HG02798 (cell line): Measurements from ENCODE around the gene IKBIP.
A peak's percentile ranks its signal among the peaks of the same experiment; 100 is the strongest.
"Not testable (repeated sequence)": the region's sequence is repeated elsewhere in the genome, so short reads cannot be mapped to it uniquely, and the experiment has no call there.

Experiments used
- ATAC-seq: cut with Tn5 transposase; IDR thresholded peaks from one replicate; pipeline ENCODE4 v1.9.1; 2021; ENCODE audit warnings: mild to moderate bottlenecking; ENCODE audit not compliant: unreplicated experiment, poor library complexity

IKBIP gene

DNA sequence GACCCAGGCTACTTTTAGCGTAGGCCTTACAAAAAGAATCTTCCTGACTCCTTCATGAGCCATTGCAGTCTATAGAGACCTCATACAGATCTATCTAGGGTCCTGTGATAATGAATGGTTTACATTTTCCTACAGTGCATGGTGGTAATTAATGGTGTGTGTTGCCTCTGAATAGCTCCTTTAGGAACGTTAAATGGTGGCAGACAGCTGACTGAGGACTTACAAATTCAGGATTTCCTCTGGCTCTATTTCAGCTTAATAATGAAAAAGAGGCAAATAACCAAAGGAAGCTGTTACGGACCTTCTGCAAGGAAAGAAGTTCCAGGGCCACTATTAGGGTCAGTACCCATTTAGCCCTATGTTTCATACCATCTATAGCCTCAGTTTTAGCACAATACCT, 5.1 kb downstream of the IKBIP start:
- no peak for ATAC-seq

DNA sequence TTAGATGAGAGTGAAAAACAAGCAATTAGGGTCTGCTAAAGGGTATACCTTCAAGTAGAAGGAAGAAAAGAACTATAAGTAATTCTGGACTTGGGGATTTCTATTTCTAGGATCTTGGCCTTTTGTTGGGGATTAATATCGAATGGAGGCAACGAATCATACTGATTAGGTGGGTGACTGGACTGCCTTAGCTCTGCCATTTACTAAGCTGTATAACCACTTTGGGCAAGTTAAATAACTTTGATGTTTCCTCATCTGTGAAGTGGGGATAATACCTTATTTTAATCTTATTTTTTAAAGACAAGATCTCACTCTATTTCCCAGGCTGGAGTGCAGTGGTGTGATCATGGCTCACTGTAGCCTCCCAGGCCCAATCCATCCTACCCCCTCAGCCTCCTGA, 6.6 kb downstream of the IKBIP start:
- no peak for ATAC-seq

DNA sequence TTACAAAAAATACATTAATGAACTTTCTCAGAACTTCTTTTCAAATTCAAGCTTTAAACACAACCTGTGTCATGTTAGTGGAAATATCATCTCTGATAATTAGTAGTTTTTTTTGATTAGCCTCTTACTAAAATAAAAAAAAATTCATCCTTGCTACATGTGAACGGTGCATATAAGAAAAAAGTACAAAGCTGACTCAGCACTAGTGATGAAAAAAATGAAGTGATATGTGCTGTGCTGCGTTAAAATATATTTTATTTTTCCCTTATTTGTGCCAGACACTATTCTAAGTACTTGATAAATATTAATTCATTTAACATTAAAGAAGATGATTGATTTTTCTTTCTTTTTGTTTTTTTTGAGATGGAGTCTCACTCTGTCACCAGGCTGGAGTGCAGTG, 7.5 kb downstream of the IKBIP start:
- ATAC-seq = no peak

DNA sequence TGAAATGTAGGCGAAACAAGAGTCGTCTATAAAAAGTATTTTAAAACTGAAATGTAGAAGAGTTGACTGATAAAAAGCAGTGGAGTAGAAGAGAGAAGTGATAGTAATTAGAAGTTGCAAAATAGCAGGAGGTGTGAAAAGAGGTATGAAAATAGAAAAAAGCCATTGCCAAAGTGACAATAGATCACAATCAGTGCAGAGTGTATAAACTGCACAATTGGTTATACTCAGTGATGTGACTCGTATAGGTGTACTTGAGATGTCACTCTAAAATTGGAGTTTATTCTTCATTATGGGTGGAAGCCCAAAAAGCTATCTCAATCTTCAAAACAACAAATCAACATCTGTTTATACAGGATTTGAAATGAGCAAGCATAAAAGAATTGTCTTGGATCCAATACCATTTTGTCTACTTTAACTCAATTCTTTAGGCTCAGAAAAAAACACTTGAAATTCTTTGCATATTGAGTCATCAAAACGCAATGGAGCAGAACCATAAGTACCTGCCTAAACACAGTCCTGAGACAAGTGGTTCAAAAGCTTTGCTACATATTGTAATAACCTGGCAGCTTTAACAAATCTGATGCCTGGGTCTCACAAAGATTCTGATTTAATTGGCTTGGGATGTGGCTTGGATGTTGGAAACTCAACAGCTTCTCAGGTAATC, 8.8 kb downstream of the IKBIP start:
- ATAC-seq = peak; percentile 86

DNA sequence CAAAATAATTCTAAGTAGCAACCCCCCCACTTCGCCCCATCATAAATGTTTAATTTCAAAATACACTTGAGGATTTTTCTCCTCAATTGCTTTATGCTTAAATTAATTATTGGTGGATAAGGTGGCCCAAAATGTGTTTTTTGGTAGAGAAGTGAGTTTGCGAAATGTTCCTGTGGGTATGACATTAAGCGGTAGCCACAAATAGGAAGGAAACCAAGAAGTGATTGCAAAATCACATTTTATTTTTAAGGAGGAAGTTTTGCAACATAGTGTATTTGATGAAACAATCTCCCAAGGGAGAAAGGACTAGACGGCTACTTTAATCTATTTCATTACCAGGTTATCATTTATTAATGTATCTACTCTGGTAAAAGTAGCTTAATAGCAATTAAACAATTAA, 25.6 kb downstream of the IKBIP start:
- ATAC-seq = no peak

DNA sequence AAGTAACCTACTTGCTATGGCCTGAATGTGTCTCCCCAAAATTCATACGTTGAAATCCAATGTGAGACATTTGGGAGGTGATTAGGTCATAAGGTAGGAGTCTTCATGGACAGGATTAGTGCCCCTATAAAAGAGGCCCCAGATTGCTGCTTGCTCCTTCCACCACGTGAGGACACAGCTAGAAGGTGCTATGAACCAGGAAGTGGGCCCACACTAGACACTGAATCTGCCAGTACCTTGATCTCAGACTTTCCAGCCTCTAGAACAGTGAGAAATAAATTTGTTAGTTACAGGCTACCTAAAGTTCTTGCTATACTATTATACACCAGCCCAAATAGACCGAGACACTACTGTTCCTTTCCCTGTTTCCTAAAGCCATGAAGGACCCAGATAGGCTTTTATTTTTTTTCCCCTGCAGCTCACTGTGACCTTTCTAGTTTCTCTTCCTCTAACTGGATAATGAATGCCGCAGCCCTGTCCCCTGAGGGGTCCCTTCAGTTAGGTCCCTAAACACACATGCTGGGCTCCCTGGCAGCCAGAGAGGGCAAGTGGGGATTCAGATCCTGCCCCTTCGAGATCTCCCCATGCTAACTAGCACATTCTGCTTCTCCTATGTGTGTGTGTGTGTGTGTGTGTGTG, 31.8 kb downstream of the IKBIP start:
- ATAC-seq = peak; percentile 89

DNA sequence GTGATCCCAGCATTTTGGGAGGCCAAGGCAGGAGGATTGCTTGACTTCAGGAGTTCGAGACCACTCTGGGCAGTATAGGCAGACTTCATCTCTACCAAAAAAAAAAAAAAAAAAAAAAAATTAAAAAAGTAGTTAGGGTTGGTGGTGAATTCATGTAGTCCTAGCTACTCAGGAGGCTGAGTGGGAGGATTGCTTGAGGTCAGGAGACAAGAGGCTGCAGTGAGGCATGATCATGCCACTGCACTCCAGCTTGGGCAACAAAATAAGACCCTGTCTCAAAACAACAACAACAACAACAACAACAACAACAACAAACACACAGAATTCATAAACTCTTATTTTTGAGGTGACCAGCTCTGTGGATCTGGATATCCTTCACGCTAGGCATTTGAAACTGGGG, 34.0 kb downstream of the IKBIP start:
- no peak for ATAC-seq

DNA sequence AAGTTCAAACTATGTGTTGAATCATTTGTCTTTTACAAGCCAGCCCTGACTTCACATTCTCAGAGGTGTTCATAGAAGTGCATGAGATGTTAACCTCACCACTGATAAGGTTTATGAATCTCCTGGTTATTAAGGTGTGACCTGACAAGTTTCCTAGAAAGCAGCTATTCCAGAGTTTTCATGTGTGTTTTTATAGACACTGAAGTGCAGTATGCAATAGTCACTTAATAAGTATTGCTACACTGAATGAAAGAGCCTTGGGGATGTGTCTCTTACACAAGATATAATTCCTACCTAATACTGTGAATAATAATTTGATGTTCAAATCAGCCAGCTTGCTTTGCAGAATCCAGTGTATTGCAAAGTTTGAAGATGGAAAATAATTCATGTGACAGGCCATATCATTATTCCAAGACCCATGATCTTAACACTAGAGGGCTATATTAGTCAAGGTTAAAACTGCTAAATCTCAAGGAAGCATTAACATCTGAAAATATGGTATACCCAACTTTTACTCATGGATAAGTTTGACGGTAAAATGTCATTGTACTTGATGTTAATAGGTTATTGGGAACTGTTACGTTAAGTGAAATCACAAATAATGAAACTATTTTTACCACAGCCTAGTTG, 38.1 kb downstream of the IKBIP start:
- no peak for ATAC-seq

DNA sequence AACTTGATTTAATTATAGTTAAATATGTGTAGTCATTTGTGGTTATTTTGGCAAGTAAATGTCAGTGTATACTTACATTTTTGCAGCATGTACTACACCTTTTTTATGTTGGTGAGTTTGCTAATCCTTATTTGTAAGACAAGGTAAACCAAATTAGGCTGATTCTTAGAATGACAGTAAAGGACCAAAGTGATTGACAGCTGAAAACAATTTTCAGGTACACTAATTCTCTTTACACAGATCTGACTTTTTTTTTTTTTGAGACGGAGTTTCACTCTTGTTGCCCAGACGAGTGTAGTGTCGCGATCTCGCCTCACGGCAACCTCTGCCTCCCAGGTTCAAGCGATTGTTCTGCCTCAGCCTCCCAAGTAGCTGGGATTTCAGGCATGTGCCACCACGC, 42.7 kb downstream of the IKBIP start:
- ATAC-seq = no peak

DNA sequence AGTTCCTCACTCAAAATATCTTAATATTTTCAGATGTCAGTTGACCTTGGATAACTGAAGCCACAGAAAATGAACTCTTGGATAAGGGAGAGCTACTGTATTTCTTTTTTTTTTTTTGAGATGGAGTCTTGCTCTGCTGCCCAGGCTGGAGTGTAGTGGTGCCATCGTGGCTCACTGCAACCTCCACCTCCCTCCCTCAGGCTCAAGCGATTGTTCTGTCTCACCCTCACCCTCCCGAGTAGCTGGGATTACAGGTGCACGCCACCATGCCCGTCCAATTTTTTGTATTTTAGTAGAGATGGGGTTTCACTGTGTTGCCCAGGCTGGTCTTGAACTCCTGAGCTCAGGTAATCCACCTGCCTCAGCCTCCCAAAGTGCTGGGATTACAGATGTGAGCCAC, 47.3 kb downstream of the IKBIP start:
- not testable (repeated sequence) for ATAC-seq

DNA sequence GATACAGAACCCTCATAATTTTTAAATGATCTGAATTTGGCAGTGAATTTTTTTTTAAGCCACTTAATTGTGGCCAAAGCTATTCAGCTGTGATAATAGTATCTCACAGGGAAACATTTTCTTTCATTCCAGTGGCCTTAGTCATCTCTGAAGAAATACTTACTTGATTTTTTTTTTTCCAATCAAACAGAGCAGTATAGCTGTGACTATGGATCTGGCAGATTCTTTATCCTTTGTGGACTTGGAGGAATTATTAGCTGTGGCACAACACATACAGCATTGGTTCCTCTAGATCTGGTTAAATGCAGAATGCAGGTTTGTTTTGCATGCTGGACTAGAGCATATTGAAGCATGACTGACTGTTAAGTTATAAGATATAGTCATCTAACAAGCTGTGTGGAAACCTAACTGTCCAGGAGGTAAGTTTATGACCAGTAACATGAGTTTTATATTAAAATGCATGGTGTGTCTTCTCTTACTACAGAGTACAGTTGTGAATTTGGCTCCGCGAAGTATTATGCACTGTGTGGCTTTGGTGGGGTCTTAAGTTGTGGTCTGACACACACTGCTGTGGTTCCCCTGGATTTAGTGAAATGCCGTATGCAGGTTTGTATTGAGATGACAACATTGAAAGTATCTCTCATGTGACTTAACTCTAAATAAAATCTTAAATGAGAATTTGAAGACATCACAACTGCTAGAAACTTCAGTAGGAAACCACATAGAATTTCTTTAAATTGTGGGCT, 49.2 kb downstream of the IKBIP start:
- no peak for ATAC-seq

DNA sequence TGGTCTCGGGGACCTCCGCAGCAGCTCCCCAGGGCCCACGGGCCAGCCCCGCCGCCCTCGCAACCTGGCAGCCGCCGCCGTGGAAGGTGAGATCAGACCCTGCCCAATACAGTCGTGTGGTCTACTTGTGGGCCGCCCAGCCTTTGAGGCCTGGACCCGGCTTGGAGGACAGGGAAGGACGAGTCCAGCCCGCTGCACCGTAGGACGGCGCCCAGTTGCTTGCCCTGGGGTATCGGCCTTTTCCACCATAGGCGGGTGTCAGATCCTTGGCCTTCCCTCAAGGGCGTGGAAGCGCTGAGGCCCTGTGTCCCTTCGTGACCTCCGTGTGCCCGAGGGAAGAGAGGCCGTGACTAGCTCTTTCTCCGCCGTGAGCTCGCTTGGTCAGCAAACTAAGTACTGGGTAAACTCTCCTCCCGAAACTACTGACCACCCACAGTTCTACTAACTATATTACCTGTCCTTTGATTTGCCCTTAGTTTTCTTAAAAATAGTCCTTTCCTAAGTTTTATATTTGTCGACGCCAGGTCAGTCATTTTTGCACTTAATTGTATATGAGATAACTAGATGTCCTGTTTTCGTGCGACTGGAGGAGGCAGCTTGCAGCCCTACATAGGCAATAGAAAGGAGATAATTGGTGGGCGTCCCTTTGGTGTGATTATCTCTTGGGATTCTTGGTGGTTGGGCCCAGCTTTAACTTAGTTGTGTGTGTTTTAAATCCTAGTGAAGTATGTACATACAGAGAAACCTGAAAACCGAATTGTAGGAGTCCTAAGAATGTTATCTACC, 50.3 kb downstream of the IKBIP start:
- ATAC-seq = no peak

DNA sequence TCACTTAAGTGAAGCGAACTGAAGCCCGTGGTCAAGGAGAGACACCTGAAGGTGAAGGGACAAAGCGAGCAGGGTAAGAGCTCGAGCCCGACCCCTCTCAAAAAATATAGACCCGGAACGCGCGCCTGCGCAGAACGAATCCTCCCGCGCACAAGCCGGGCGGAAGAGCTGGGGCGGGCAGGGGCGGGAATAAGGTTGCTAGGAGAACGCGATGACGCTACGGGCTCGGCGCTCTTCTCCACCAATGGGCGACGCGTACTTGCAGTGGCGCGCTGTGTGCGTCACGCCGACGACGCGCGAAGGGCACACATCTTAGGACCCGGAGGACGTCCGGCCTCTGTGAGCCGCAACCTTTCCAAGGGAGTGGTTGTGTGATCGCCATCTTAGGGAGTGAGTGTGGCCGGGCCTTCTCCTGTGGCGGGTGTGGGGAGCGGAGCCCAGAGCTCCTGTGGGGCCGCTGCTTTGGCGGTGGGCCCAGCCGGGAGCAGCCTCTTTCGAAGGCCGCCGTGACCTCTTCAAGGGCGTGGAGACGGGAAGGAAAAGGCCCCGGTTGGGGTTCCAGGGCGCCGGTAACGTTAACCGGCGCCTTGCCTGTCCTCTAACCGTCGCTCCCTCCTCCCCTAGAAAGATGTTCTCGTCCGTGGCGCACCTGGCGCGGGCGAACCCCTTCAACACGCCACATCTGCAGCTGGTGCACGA, 51.1 kb downstream of the IKBIP start, which contains the start of gene SLC25A3:
Gene SLC25A3, plus strand, starts transcription at position 336 of the 699 bp plus-strand sequence. Its CDS starts 293 bp downstream, at position 629.
- peak; percentile 99 for ATAC-seq

DNA sequence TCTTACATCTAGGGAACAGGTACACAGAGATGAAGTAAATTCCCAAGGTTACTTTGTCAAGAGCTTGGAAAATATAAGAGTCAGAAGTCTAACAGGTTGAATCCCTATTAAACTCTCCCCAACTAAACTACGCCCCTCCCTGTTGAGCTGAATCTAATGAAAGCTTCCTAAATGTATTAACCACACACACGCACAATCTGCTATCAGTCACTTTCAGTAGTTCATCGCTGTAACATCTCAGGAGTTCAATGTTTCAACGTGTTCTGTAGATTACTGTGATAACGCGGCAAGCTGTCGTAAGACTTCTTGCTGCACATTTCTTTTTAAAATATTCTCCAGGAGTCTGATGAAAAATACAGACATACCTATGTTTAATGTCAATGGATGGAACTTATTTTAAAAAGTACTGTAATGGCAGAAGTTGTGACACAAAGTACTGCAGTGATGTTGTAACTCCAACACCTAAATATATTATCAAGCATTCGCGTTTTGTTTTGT, 51.7 kb downstream of the IKBIP start:
- ATAC-seq = no peak

DNA sequence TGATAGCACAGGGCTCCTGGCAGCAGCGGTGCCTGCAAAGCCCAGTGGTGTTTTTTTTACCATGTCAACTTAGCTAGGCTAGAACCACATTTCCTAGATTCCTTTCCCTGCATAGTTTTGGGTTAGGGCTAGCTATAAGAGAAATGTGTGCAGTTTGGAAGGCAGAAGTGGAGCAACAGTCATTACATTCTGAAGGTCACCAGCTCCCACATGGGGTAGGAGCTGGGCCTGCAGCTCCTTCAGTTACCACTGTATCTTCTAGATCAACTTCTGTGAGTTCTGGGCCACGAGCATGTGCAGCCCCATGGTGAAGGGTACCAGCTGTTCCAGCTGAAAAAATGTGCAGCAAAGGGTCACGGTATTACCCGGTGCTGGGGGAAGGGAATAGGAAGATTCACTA, 53.4 kb downstream of the IKBIP start:
- ATAC-seq = no peak

DNA sequence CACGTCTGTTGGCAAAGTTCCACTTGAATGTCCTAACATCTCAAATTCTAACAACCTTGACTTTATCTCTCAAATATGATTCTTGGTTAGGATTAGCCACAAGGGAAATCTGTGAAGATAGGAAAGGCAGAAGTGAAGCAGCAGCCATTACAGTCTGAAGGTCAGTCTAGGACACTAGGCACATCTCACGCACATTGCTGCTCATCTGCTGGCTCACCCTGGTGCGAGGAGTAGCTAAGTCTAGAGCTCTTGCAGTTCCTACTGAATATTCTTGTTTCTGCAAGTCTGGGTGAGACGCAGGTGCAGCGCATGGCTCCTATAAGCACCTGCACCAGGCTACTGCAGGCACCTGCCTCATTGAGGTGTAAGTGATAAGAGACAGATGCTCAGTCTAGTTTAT, 57.5 kb downstream of the IKBIP start:
- no peak for ATAC-seq

DNA sequence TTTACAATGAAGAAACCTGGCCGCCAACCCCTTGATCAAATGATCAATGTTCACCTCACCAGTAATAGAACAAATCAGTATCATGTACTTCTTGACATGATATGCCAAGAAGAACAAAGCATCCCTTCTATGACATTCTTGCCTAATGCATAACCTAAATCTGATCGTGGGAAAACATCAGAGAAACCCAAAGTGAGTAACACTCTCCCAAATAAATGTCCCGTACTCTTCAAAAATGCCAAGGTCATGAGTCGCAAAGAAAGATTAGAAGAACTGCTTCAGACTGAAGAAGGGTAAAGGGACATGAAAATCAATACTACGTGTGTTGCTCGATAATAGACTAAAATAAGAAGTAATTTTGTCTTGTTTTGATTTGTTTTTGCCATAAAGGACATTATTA, 62.5 kb downstream of the IKBIP start:
- no peak for ATAC-seq

DNA sequence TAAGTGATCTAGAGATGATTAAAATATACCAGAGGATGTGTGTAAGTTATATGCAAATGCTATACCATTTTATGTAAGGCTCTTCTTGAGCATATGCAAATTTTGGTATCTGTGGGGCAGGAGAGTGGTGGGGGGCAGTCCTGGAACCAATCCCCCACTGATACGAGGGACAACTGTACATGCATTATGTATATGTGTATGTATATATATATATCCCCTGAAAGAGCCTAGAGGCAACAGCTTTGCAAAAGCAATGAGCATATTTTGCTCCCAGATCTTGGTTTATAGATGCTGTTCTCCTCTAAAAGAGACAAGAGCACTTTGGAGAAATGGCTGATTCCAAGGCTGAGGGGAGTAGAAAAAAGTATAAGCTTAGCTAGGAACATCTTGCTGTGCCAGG, 63.5 kb downstream of the IKBIP start:
- ATAC-seq = no peak

DNA sequence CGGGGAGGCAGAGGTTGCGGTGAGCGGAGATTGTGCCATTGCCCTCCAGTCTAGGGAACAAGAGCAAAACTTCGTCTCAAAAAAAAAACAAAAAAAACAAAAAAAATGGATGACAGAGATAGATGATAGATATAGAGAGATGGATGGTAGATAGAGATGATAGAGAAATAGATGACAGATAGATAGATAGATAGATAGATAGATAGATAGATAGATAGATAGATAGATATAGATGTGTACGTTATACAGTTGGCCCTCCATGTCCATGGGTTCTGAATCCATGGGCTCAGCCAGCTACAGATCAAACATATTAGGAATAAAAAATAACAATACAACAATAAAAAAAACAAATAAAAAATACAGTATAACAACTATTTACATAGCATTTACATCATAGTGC, 63.9 kb downstream of the IKBIP start:
- ATAC-seq = no peak

DNA sequence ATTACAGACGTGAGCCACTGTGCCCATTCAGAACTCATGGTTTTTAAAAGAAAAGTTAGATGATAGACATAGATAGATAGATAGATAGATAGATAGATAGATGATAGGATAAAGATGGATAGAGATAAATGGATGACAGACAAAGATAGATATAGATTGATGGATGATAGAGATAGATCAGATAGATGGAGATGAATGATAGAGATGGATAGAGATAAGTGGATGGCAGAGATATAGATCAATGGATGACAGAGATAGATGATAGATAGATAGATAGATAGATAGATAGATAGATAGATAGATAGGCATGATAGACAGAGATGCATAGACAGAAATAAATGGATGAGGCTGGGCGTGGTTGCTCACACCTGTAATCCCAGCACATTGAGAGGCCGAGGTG, 64.8 kb downstream of the IKBIP start:
- no peak for ATAC-seq
